Measurements from ENCODE around the gene SDK1. TPM values are rescaled to one million over a fixed set of nuclear protein-coding genes. Genes with fewer than 3 reads are reported as not detected.
A peak's percentile ranks its signal among the peaks of the same experiment; 100 is the strongest.
"Not testable (repeated sequence)": the region's sequence is repeated elsewhere in the genome, so short reads cannot be mapped to it uniquely, and the experiment has no call there.

The SDK1 gene
- total RNA-seq, 1 donor from 2014 or later: 0.34 TPM

GRCh38 chr7:4084271-4084670, 783.2 kb downstream of the SDK1 start:
- no peak for DNase-seq

- DNase-seq: peak; percentile 15
Observed at GRCh38 chr7:4085937-4086691, 785.1 kb downstream of the SDK1 start.

GRCh38 chr7:4086723-4087122, 785.7 kb downstream of the SDK1 start:
- no peak for DNase-seq

GRCh38 chr7:4091767-4092166, 790.7 kb downstream of the SDK1 start:
- no peak for DNase-seq

- DNase-seq: no peak
Observed at GRCh38 chr7:4093035-4093434, 792.0 kb downstream of the SDK1 start.

- no peak for DNase-seq
Observed at GRCh38 chr7:4093483-4093882, 792.4 kb downstream of the SDK1 start.

- DNase-seq: not testable (repeated sequence)
Observed at GRCh38 chr7:4094158-4094557, 793.1 kb downstream of the SDK1 start.

- DNase-seq: peak; percentile 40
Observed at GRCh38 chr7:4097001-4097609, 796.1 kb downstream of the SDK1 start.

- DNase-seq: no peak
Observed at GRCh38 chr7:4098169-4098568, 797.1 kb downstream of the SDK1 start.

- DNase-seq: no peak
Observed at GRCh38 chr7:4099651-4100050, 798.6 kb downstream of the SDK1 start.

- no peak for DNase-seq
Observed at GRCh38 chr7:4100148-4100547, 799.1 kb downstream of the SDK1 start.

- DNase-seq: no peak
Observed at GRCh38 chr7:4100691-4101090, 799.6 kb downstream of the SDK1 start.

GRCh38 chr7:4102231-4102841, 801.3 kb downstream of the SDK1 start:
- DNase-seq: peak; percentile 34

GRCh38 chr7:4103352-4104091, 802.5 kb downstream of the SDK1 start:
- DNase-seq: peak; percentile 37

GRCh38 chr7:4107839-4108238, 806.8 kb downstream of the SDK1 start:
- DNase-seq: no peak

- no peak for DNase-seq
Observed at GRCh38 chr7:4108951-4109350, 807.9 kb downstream of the SDK1 start.

GRCh38 chr7:4109481-4110110, 808.5 kb downstream of the SDK1 start:
- no peak for DNase-seq

- DNase-seq: no peak
Observed at GRCh38 chr7:4110438-4110837, 809.4 kb downstream of the SDK1 start.

GRCh38 chr7:4111166-4111565, 810.1 kb downstream of the SDK1 start:
- peak; percentile 78 for DNase-seq

- DNase-seq: no peak
Observed at GRCh38 chr7:4113271-4113670, 812.2 kb downstream of the SDK1 start.

GRCh38 chr7:4113976-4114375, 812.9 kb downstream of the SDK1 start:
- DNase-seq: no peak

GRCh38 chr7:4115442-4115841, 814.4 kb downstream of the SDK1 start:
- DNase-seq: no peak

All from dermis blood vessel endothelial cell (primary cell).